GM18873 (cell line): Measurements from ENCODE around the gene ATP8A1.
"Not testable (repeated sequence)": the region's sequence is repeated elsewhere in the genome, so short reads cannot be mapped to it uniquely, and the experiment has no call there.

Experiments
- ATAC-seq: cut with Tn5 transposase; IDR thresholded peaks from one replicate; pipeline ENCODE4 v1.9.1; 2021; ENCODE audit warnings: mild to moderate bottlenecking, moderate library complexity, moderate number of reproducible peaks; ENCODE audit not compliant: unreplicated experiment, low FRiP score

The ATP8A1 gene

GRCh38 chr4:42480717-42481116, 176.2 kb downstream of the ATP8A1 start:
- ATAC-seq = no peak

- ATAC-seq = no peak
Measured at GRCh38 chr4:42480281-42480680, 176.6 kb downstream of the ATP8A1 start.

GRCh38 chr4:42478946-42479345, 178.0 kb downstream of the ATP8A1 start:
- ATAC-seq = no peak

GRCh38 chr4:42478509-42478908, 178.4 kb downstream of the ATP8A1 start:
- no peak for ATAC-seq

GRCh38 chr4:42474406-42474805, 182.5 kb downstream of the ATP8A1 start:
- no peak for ATAC-seq

GRCh38 chr4:42473071-42473684, 183.7 kb downstream of the ATP8A1 start:
- no peak for ATAC-seq

- no peak for ATAC-seq
Measured at GRCh38 chr4:42471896-42472295, 185.0 kb downstream of the ATP8A1 start.

- no peak for ATAC-seq
Measured at GRCh38 chr4:42470023-42470422, 186.9 kb downstream of the ATP8A1 start.

- not testable (repeated sequence) for ATAC-seq
Measured at GRCh38 chr4:42467777-42468176, 189.1 kb downstream of the ATP8A1 start.

GRCh38 chr4:42466273-42466844, 190.5 kb downstream of the ATP8A1 start:
- ATAC-seq = no peak

GRCh38 chr4:42464550-42465094, 192.3 kb downstream of the ATP8A1 start:
- no peak for ATAC-seq

GRCh38 chr4:42461216-42461615, 195.7 kb downstream of the ATP8A1 start:
- ATAC-seq = not testable (repeated sequence)

- peak; percentile 100 for ATAC-seq
Measured at GRCh38 chr4:42460043-42460442, 196.9 kb downstream of the ATP8A1 start.

GRCh38 chr4:42458657-42459056, 198.2 kb downstream of the ATP8A1 start:
- ATAC-seq = no peak

- ATAC-seq = no peak
Measured at GRCh38 chr4:42454755-42455420, 202.0 kb downstream of the ATP8A1 start.

GRCh38 chr4:42453612-42454011, 203.3 kb downstream of the ATP8A1 start:
- peak; percentile 58 for ATAC-seq

- ATAC-seq = no peak
Measured at GRCh38 chr4:42452823-42453222, 204.1 kb downstream of the ATP8A1 start.

GRCh38 chr4:42446823-42447222, 210.1 kb downstream of the ATP8A1 start:
- ATAC-seq = no peak

GRCh38 chr4:42445038-42445437, 211.9 kb downstream of the ATP8A1 start:
- ATAC-seq = no peak

GRCh38 chr4:42442601-42443000, 214.3 kb downstream of the ATP8A1 start:
- ATAC-seq = no peak

GRCh38 chr4:42440083-42440482, 216.8 kb downstream of the ATP8A1 start:
- ATAC-seq = no peak
